HG02938 (cell line): ENCODE measurements around the gene ATP5F1D.

ENCODE experiments used
- ATAC-seq: cut with Tn5 transposase; IDR thresholded peaks from one replicate; pipeline ENCODE4 v1.9.1; 2021; ENCODE audit warnings: mild to moderate bottlenecking, moderate library complexity; ENCODE audit not compliant: unreplicated experiment

ATP5F1D gene

DNA sequence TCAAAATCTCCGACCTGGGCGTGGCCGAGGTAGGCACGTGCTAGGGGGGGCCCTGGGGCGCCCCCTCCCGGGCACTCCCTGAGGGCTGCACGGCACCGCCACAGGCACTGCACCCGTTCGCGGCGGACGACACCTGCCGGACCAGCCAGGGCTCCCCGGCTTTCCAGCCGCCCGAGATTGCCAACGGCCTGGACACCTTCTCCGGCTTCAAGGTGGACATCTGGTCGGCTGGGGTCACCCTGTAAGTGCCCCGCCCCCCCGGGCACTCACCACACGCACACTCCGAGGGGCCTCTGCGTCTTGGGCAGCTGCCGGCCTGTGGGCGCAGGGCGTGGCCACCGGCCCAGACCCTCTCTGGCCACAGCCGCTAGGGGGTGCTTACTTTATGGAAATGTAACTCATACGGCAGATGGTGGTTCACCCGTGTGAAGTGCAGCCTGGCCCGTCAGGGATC is 21.0 kb upstream of the ATP5F1D start:
- ATAC-seq: no peak

GRCh38 chr19:1220976-1221903 is 20.3 kb upstream of the ATP5F1D start:
- ATAC-seq: no peak

DNA sequence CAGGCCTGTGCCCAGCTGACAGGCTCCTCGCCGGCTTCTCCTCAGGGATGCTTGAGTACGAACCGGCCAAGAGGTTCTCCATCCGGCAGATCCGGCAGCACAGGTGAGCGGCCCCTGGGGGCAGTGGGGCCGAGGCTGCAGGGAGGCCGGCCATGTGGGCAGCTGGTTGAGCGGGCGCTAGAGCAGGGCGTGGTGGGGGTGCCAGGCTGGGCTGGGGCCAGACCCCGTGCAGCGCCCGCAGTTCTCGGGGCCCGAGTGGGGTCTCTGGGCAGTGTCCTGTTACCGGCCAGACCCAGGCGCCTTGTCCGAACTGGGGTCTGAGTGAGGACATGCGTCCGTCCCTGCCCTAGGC is 19.7 kb upstream of the ATP5F1D start:
- no peak for ATAC-seq

DNA sequence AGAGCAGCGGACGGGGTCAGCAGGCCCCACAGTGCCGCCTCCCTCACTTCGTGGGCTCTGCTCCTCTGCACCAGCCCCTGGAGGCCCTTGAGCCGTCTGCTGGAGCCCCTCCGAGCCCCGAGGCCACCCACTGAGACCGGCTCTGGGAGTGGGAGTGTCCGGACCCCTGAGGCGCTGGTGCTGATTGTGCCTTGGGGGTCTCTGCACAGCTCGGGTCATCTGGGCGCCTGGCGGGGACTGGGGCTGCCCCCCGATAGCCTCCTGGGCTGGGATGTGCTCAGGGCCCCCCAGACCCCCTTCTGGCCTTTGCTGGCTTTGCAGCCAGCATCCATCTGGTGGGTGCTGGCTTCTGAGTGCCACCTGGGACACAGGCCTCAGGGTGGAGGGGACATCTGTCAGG is 19.2 kb upstream of the ATP5F1D start:
- ATAC-seq: no peak

- no peak for ATAC-seq
These were observed 18.3 kb upstream of the ATP5F1D start for GRCh38 chr19:1223018-1223855.

DNA sequence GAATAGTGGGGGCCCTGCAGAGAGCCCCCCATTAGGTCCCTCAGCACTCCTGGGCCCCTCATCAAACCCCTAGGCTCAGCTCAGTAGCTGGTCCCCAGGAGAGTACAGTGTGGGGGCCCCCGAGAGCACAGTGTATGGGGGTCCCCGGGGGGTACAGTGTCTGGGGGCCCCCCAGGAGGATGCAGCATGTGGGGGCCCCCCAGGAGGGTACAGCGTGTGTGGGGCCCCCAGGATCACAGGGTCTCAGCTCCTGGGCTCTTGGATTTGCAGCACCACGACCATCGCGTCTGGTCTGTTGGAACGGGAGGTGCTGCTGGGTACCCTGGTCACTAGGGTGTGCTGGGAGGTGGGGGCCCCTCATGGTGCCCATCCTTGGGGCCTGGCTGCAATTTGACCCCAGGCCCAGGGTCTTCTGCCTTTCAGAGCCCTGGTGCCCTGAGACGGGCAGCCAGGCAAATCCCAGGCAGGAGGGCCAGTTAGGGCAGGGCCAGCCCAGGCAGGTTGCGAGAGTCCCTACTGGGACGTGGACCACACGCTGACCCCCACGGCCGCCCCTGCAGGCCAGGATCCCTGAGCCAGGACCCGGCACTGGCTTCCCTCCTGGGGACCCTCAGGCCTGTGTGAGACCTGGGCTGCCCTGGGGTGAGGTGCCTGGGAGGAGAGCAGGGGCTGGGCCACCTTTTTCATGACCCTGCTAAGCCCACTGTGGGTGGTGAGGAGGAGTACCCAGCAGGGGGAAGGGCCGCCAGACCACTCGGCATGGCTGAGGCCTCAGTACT is 17.3 kb upstream of the ATP5F1D start:
- no peak for ATAC-seq

- ATAC-seq: no peak
These were observed 16.7 kb upstream of the ATP5F1D start for GRCh38 chr19:1224847-1225246.

GRCh38 chr19:1225440-1226226 is 15.9 kb upstream of the ATP5F1D start:
- ATAC-seq: no peak

DNA sequence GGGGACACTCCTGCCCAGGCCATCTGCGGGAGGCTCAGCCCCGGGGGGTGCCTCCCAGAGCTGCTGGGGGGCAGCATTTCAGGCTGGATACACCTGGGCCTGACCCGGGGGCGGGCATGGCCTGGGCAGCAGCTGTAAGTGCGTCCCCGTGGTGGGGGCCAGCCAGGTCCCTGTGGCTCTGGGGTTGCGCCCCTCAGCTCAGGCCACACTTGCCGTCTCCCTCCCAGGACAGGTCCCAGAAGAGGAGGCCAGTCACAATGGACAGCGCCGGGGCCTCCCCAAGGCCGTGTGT is 15.4 kb upstream of the ATP5F1D start:
- ATAC-seq: no peak

- ATAC-seq: no peak
These were observed 14.8 kb upstream of the ATP5F1D start for GRCh38 chr19:1226522-1227303.

GRCh38 chr19:1227304-1228054 is 14.1 kb upstream of the ATP5F1D start:
- ATAC-seq: no peak

GRCh38 chr19:1228161-1228957 is 13.2 kb upstream of the ATP5F1D start:
- no peak for ATAC-seq

DNA sequence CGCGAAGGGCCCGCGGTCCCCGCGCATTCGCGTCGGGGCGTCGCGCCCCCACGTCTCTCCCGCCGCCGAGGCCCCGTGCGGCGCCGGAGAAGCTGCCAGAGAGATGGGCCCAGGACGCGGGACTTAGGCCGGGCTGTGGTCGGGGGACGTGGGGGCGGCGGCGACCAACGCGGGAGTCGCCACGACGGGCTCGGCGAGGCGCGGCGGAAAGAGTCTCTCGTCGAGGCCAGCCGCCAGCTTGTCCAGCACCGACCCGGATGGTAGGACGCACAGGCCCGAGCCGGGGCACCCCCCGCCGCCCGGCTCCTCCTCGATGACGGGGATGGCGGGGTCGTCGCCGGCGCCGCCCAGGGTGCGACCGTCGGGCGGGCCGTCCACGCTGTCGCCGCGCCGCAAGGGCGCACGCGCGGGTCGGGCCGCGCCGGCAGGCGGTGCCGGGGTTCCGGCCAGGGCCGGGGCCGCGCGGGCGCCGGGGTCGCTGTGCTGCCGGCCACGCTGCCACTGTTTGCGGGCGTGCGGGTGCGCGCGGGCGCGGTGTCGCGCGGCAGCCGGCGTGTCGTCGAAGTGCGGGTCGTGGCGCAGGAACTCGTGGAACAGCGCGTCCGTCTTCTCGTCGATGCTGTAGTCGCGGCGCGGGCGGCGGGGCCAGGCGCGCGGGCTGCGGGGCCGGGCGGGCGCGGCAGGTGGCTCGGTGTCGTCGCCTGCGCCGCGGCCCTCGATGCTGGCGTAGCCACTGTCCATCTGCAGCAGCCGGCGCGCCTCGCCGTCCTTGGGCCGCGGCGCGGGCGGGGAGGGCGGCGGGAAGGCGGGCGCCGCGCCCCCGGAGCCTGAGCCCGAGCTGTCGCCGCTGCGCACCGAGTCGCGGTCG is 12.3 kb upstream of the ATP5F1D start:
- no peak for ATAC-seq

DNA sequence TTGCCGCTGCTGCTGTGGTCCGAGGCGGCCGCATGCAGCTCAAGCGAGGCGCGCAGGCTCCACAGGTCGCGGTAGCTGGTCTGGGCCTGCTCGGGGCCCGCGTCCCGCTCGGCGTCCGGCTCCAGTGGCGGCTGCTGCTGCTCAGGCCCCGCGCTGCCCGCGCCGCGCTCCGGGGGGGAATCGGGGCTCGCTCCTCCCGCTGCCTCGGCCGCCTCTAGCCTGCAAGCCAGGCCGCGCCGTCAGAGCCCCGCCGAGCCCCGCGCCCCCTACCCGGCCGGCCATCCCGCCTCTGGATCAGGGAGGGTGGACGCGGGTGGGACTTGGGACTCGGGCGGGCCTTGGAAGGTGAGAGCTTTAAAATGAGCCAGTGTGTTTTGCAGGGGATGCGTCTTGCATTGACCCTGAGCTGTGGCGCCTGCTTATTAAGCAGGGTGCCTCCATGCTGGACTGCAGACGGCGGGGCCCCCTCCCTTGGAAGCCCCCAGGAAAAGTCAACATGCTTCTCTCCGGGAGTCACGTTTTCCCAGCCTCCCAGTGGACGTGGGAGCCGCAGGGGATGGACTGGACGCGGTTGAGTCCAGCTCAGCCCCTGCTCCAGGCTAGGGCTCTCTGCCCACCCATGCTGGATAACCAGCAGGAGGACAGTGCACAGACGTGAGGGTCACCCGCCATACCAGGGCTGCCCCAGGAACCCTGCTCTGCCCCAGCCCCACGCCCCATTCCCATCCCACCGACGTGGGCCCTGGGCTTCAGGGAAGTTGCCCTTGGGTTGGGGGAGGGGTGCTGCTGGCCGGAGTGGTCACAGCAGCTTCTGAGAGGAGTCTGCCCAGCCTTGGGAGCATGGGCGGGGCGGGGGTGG is 11.4 kb upstream of the ATP5F1D start:
- no peak for ATAC-seq

- ATAC-seq: no peak
These were observed 10.6 kb upstream of the ATP5F1D start for GRCh38 chr19:1230783-1231489.
